Measurements from ENCODE around the gene COA8. TPM values are rescaled to one million over a fixed set of nuclear protein-coding genes. Genes with fewer than 3 reads are reported as not detected.

The COA8 gene
- total and polyA plus RNA-seq, 2 of the 8 experiments (the other 6 are each of a cell fraction or from before 2014, with no cell fraction given), result 7.1 to 35.5 TPM

GRCh38 chr14:103623883-103624482 lies 61.2 kb downstream of the COA8 start:
- Histone ChIP-seq H4K8ac (ENCODE audit: extremely low read depth, insufficient read depth, low read length) (no peak overlapping the region), H2BK20ac (ENCODE audit: low read length) (no peak overlapping the region), H2AFZ (ENCODE audit: low read length) (no peak overlapping the region), H3K4me3 (ENCODE audit: extremely low read depth in 1 of 4, insufficient read depth in 2 of 4, low read depth in 3 of 4, low read length in 4 of 4) (no peak overlapping the region), H3K4me2 (ENCODE audit: insufficient read depth in 1 of 2, low read depth in 2 of 2, low read length in 2 of 2) (no peak overlapping the region), H3K9me3 (ENCODE audit: insufficient read depth in 2 of 2, low read depth in 1 of 2, low read length in 1 of 2) (no peaks in the 10 kb centered on the region), H3K4ac (replicated peaks; ENCODE audit: insufficient read length, low read depth, low read length) (no peak overlapping the region), H2BK120ac (replicated peaks; ENCODE audit: low read depth, low read length) (no peak overlapping the region), H2AK5ac (ENCODE audit: low read depth, low read length) (no peak overlapping the region), H4K20me1 (replicated peaks in 1 of 2; ENCODE audit: control insufficient read depth in 1 of 2, insufficient read depth in 2 of 2, low read length in 2 of 2) (no peaks in the 10 kb centered on the region), H3K27me3 (replicated peaks in 1 of 4; ENCODE audit: control insufficient read depth in 3 of 4, extremely low read depth in 1 of 4, insufficient read depth in 3 of 4, low read length in 3 of 4) (no peaks in the 10 kb centered on the region), H4K91ac (replicated peaks; ENCODE audit: insufficient read length, low read length) (no peak overlapping the region), H3K18ac (ENCODE audit: extremely low read depth, low read length) (no peak overlapping the region), H2BK5ac (ENCODE audit: low read depth, low read length) (no peak overlapping the region), H3K56ac (replicated peaks; ENCODE audit: insufficient read length, low read depth, low read length) (no peak overlapping the region), H3K9ac (replicated peaks in 1 of 4; ENCODE audit: extremely low read depth in 1 of 4, low read depth in 3 of 4, low read length in 3 of 4) (no peak overlapping the region), H3K79me1 (ENCODE audit: low read depth, low read length) (no peaks in the 10 kb centered on the region), H3K23ac (ENCODE audit: insufficient read length) (no peak overlapping the region), H3K36me3 (ENCODE audit: control insufficient read depth in 2 of 4, insufficient read depth in 4 of 4, low read length in 3 of 4) (no peaks in the 10 kb centered on the region; a peak in 1 of 8 replicates), H4K5ac (ENCODE audit: insufficient read length, low read depth, low read length) (no peak overlapping the region), H3K14ac (ENCODE audit: insufficient read length) (no peak overlapping the region), H3K23me2 (ENCODE audit: low read depth, low read length) (peaks cover 6% of the 10 kb centered on the region; the same call in 1 of the 2 replicates), H2BK12ac (ENCODE audit: low read depth, low read length) (no peak overlapping the region), H3K79me2 (ENCODE audit: control insufficient read depth in 1 of 2, insufficient read depth in 2 of 2, low read length in 2 of 2) (no peaks in the 10 kb centered on the region), H3K27ac (ENCODE audit: low read depth, low read length) (no peak overlapping the region), H2BK15ac (ENCODE audit: low read length) (no peak overlapping the region), H3K4me1 (replicated peaks in 1 of 4; ENCODE audit: control insufficient read depth in 3 of 4, insufficient read depth in 4 of 4, low read length in 3 of 4) (peaks cover 0 to 9% (median 7%) of the 10 kb centered on the region in 4 experiments; a peak in 6 of 7 replicates)
- ChIA-PET POLR2A (ENCODE audit: partially characterized antibody) (interaction anchor here (1.0 to 1.2 kb wide), 2 partner anchors 9 to 15 kb away, joined by 3 read pairs; no protein-coding TSS in a partner anchor), CTCF (ENCODE audit: partially characterized antibody) (no interaction called here)
- TF ChIP-seq EGR1 (IDR thresholded peaks at IDR 0.05; ENCODE audit: borderline replicate concordance, low read depth, low read length) (no peak), KDM5A (IDR thresholded peaks at IDR 0.05; ENCODE audit: low read length) (no peak), RXRA (IDR thresholded peaks at IDR 0.05; ENCODE audit: insufficient read depth, low read depth, low read length) (no peak), GABPA (IDR thresholded peaks at IDR 0.05; ENCODE audit: borderline replicate concordance, insufficient read depth, low read length) (no peak), SP2 (IDR thresholded peaks at IDR 0.05; ENCODE audit: low read length) (no peak)
- FAIRE-seq, result no peak
- DNase-seq (ENCODE audit: low read depth in 1 of 2, low spot score in 2 of 2), result no peak
- 90% methylated on average over 16 of the region's 16 CpGs; no CpG with 5 or more reads in 1 of the 2 experiments for WGBS, 2 experiments (ENCODE audit: extremely low coverage in 1 of 2, insufficient coverage in 1 of 2, insufficient read length in 1 of 2, insufficient replicate concordance in 2 of 2, low coverage in 1 of 2, low lambda C conversion rate in 2 of 2, missing lambda C conversion rate in 1 of 2)

All from H1 (cell line).